ENCODE data around the gene RNF213. TPM values are rescaled to one million over a fixed set of nuclear protein-coding genes. Genes with fewer than 3 reads are reported as not detected.

The RNF213 gene
- total RNA-seq, 1 donor from 2014 or later = 110 TPM

DNA sequence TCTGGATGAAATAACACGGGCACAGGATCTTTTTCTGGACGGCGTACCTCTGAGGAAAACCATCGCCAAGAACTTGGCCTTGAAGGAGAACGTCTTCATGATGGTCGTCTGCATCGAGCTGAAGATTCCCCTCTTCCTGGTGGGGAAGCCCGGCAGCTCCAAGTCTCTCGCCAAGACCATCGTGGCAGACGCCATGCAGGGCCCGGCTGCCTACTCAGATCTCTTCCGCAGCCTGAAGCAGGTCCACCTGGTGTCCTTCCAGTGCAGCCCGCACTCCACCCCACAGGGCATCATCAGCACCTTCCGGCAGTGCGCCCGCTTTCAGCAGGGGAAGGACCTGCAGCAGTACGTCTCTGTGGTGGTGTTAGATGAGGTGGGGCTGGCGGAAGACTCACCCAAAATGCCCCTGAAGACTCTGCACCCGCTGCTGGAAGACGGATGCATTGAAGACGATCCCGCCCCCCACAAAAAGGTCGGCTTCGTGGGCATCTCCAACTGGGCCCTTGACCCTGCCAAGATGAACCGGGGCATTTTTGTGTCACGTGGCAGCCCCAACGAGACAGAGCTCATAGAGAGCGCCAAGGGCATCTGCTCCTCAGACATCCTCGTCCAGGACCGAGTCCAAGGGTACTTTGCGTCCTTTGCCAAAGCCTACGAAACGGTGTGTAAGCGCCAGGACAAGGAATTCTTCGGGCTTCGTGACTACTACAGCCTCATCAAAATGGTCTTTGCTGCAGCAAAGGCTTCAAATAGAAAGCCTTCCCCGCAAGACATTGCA is 86.0 kb downstream of the RNF213 start:
- H3K4me3 Mint-ChIP-seq (ENCODE audit: unreplicated experiment) = no peak overlapping the region
- TF ChIP-seq CTCF (IDR thresholded peaks at IDR 0.05; ENCODE audit: unreplicated experiment) = no peak
- peaks cover 74% of the 10 kb centered on the region for H3K36me3 Mint-ChIP-seq (ENCODE audit: low read depth, unreplicated experiment)
- DNase-seq (ENCODE audit: low spot score) = no peak
- peaks cover 6% of the 10 kb centered on the region for H3K27me3 Mint-ChIP-seq (ENCODE audit: unreplicated experiment)
- H3K27ac Mint-ChIP-seq (ENCODE audit: unreplicated experiment) = no peak overlapping the region
- no peaks in the 10 kb centered on the region for H3K9me3 Mint-ChIP-seq (ENCODE audit: unreplicated experiment)
- peaks cover 3% of the 10 kb centered on the region for H3K4me1 Mint-ChIP-seq (ENCODE audit: unreplicated experiment)

DNA sequence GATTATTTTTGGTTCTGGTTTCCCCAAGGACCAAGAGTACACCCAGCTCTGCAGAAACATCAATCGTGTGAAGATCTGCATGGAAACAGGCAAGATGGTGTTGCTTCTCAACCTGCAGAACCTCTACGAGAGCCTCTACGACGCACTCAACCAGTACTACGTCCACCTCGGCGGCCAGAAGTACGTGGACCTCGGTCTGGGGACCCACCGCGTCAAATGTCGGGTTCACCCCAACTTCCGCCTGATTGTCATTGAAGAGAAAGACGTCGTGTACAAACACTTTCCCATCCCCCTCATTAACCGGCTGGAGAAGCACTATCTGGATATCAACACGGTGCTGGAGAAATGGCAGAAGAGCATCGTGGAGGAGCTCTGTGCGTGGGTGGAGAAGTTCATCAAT is 86.9 kb downstream of the RNF213 start:
- H3K27ac Mint-ChIP-seq (ENCODE audit: unreplicated experiment) = no peak overlapping the region
- peaks cover 6% of the 10 kb centered on the region for H3K27me3 Mint-ChIP-seq (ENCODE audit: unreplicated experiment)
- no peak for TF ChIP-seq CTCF (IDR thresholded peaks at IDR 0.05; ENCODE audit: unreplicated experiment)
- H3K4me1 Mint-ChIP-seq (ENCODE audit: unreplicated experiment) = peaks cover 3% of the 10 kb centered on the region
- peak overlapping the region; percentile 81 for H3K4me3 Mint-ChIP-seq (ENCODE audit: unreplicated experiment)
- no peaks in the 10 kb centered on the region for H3K9me3 Mint-ChIP-seq (ENCODE audit: unreplicated experiment)
- H3K36me3 Mint-ChIP-seq (ENCODE audit: low read depth, unreplicated experiment) = peaks cover 79% of the 10 kb centered on the region
- DNase-seq (ENCODE audit: low spot score) = no peak

DNA sequence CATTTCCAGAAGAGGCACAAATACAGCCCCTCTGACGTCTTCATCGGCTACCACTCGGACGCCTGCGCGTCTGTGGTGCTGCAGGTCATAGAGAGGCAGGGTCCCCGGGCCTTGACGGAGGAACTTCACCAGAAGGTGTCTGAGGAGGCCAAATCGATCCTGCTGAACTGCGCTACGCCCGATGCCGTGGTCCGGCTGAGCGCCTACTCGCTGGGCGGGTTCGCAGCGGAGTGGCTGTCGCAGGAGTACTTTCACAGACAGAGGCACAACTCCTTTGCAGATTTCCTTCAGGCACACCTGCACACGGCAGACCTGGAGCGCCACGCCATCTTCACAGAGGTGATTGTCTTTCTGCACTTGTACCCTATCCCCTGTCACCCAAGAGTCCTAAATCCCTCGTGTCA is 87.3 kb downstream of the RNF213 start:
- H3K36me3 Mint-ChIP-seq (ENCODE audit: low read depth, unreplicated experiment) = peaks cover 82% of the 10 kb centered on the region
- no peaks in the 10 kb centered on the region for H3K9me3 Mint-ChIP-seq (ENCODE audit: unreplicated experiment)
- H3K4me3 Mint-ChIP-seq (ENCODE audit: unreplicated experiment) = no peak overlapping the region
- DNase-seq (ENCODE audit: low spot score) = no peak
- H3K27ac Mint-ChIP-seq (ENCODE audit: unreplicated experiment) = no peak overlapping the region
- peaks cover 6% of the 10 kb centered on the region for H3K27me3 Mint-ChIP-seq (ENCODE audit: unreplicated experiment)
- peaks cover 3% of the 10 kb centered on the region for H3K4me1 Mint-ChIP-seq (ENCODE audit: unreplicated experiment)
- TF ChIP-seq CTCF (IDR thresholded peaks at IDR 0.05; ENCODE audit: unreplicated experiment) = no peak

DNA sequence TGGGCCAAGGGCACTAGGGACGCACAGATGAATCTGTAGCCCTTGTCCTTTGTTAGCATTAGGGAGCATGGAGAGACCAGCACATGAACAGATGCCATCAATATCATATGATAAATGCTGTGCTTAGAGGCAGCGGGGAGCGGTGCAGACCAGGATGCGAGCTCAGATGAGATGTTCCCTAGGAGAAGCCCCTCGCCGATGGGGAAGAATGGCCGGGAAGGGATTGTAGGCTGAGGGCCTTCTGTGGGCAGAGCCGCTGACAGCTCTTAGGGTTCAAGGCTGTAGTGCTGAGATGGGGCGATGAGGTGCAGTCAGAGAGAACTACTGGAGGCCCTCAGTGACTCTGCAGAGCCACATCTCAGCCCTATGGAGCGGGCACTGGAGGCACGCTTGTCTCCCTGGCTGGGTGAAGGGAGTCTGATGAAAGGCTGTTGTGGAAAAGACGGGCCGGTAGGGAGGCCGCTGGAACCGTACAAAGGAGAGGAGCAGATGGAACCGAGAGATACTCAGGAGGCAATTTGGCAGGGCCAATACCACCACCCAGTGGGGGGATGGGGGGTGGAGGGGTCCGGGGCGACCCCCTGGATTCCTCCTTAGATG is 88.0 kb downstream of the RNF213 start:
- no peak for TF ChIP-seq CTCF (IDR thresholded peaks at IDR 0.05; ENCODE audit: unreplicated experiment)
- DNase-seq (ENCODE audit: low spot score) = no peak
- peak overlapping the region; percentile 19 for H3K4me3 Mint-ChIP-seq (ENCODE audit: unreplicated experiment)
- peaks cover 8% of the 10 kb centered on the region for H3K27me3 Mint-ChIP-seq (ENCODE audit: unreplicated experiment)
- peaks cover 83% of the 10 kb centered on the region for H3K36me3 Mint-ChIP-seq (ENCODE audit: low read depth, unreplicated experiment)
- H3K27ac Mint-ChIP-seq (ENCODE audit: unreplicated experiment) = no peak overlapping the region
- H3K9me3 Mint-ChIP-seq (ENCODE audit: unreplicated experiment) = no peaks in the 10 kb centered on the region
- H3K4me1 Mint-ChIP-seq (ENCODE audit: unreplicated experiment) = peaks cover 3% of the 10 kb centered on the region

GRCh38 chr17:80349151-80349651 is 88.5 kb downstream of the RNF213 start:
- no peak for DNase-seq (ENCODE audit: low spot score)
- H3K9me3 Mint-ChIP-seq (ENCODE audit: unreplicated experiment) = no peaks in the 10 kb centered on the region
- peaks cover 83% of the 10 kb centered on the region for H3K36me3 Mint-ChIP-seq (ENCODE audit: low read depth, unreplicated experiment)
- peak overlapping the region; percentile 52 for H3K4me3 Mint-ChIP-seq (ENCODE audit: unreplicated experiment)
- no peak overlapping the region for H3K27ac Mint-ChIP-seq (ENCODE audit: unreplicated experiment)
- peaks cover 3% of the 10 kb centered on the region for H3K4me1 Mint-ChIP-seq (ENCODE audit: unreplicated experiment)
- H3K27me3 Mint-ChIP-seq (ENCODE audit: unreplicated experiment) = peaks cover 8% of the 10 kb centered on the region
- no peak for TF ChIP-seq CTCF (IDR thresholded peaks at IDR 0.05; ENCODE audit: unreplicated experiment)
